Activated CD8-positive, alpha-beta T cell treated with anti-CD3 and anti-CD28 coated beads for 36 hours (primary cell): ENCODE measurements around the gene NBAS. TPM values are rescaled to one million over a fixed set of nuclear protein-coding genes. Genes with fewer than 3 reads are reported as not detected.

Experiments used
- ATAC-seq: fragments of 200-7000 bp; cut with Tn5 transposase; one replicate; pipeline ENCODE4 v1.10.0; 2021; ENCODE audit warnings: mild to moderate bottlenecking, moderate library complexity
- CTCF ChIA-PET: fragments of 350-600 bp; sonication (Branson Sonifier 250); formaldehyde crosslinking; loops from one replicate; lab custom pipeline; 2021; ENCODE audit warnings: antibody characterized with exemption; lab: Charles Lee
- POLR2A ChIA-PET: fragments of 350-600 bp; sonication (Branson Sonifier 250); formaldehyde crosslinking; loops from one replicate; lab custom pipeline; 2021; ENCODE audit warnings: antibody characterized with exemption; lab: Charles Lee
- DNase-seq: peaks from one replicate; pipeline ENCODE4 v3.0.0-alpha.2; 2020
- H3K27ac Mint-ChIP-seq: one replicate; pipeline ENCODE4 v1.8.0; 2021; ENCODE audit warnings: mild to moderate bottlenecking, mixed read lengths
- H3K27me3 Mint-ChIP-seq: one replicate; pipeline ENCODE4 v1.8.0; 2021; ENCODE audit warnings: mixed read lengths
- H3K36me3 Mint-ChIP-seq: one replicate; pipeline ENCODE4 v1.8.0; 2021; ENCODE audit warnings: low read depth, mixed read lengths
- H3K4me1 Mint-ChIP-seq: one replicate; pipeline ENCODE4 v1.8.0; 2021; ENCODE audit warnings: low read depth, mixed read lengths
- H3K4me3 Mint-ChIP-seq: one replicate; pipeline ENCODE4 v1.8.0; 2021; ENCODE audit warnings: mild to moderate bottlenecking, moderate library complexity, mixed read lengths
- H3K9me3 Mint-ChIP-seq: one replicate; pipeline ENCODE4 v1.8.0; 2021; ENCODE audit warnings: mixed read lengths
- CTCF ChIP-seq: fragments of 200-600 bp; IDR thresholded peaks from one replicate; pipeline ENCODE4 v1.8.0; 2022; ENCODE audit warnings: antibody characterized with exemption, mild to moderate bottlenecking
- intact Hi-C: fragments of 100-400 bp; cut with micrococcal nuclease; formaldehyde crosslinking; loops from one replicate; pipeline ENCODE4 v1.10.0; 2022
- total RNA-seq, 2 experiments: library from RNA; stranded (reverse); gene quantifications; one replicate each; pipeline ENCODE4 v1.2.3, GENCODE V29; 2021

NBAS gene
- total RNA-seq, 2 experiments from 2014 or later = 40.9 to 41.9 TPM

DNA sequence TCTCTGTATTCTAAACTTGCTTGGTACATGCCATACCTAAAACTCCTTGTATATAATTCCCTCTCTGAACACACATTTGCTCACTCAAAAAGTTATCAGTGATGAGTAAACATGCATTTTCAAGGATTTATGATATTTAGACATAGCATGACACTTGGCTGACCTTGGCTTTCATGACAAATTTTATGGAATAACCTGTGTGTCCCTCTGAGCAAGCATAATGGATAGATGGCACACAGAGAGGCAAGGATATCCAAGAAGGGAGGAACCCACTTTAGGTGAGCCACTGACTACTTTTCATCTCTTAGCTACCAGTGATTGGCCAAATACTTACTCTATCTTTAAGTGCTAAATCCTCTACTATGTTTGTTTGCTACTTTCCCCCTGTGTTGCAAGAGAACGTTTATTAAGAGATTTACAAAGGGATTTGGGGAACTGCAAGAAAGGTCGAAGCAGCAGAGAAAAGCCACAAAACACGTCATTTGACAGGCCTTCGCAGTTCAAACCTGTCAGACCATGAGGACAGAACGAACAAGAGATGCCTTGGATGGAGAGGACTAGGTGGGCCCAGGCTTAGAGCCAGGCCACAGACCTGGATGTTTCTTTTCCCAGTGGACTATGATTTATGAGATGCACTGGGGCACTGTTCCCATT is 379.9 kb downstream of the NBAS start:
- no peak for DNase-seq
- intact Hi-C loops = no loop called here
- Mint-ChIP-seq H3K9me3 (no peaks in the 10 kb centered on the region), H3K36me3 (peaks cover 42% of the 10 kb centered on the region), H3K4me1 (peaks cover 29% of the 10 kb centered on the region), H3K27ac (no peak overlapping the region), H3K4me3 (no peak overlapping the region), H3K27me3 (peaks cover 13% of the 10 kb centered on the region)
- CTCF ChIA-PET = interaction anchor here (0.6 kb wide), 1 partner anchor 819 kb away, joined by 3 read pairs; no protein-coding TSS in a partner anchor
- TF ChIP-seq CTCF = no peak
- no peak for ATAC-seq
- POLR2A ChIA-PET = no interaction called here

GRCh38 chr2:15180379-15180778 is 380.8 kb downstream of the NBAS start:
- H3K27ac Mint-ChIP-seq = no peak overlapping the region
- peaks cover 48% of the 10 kb centered on the region for H3K36me3 Mint-ChIP-seq
- H3K4me3 Mint-ChIP-seq = no peak overlapping the region
- DNase-seq (no peak), ATAC-seq (no peak)
- ChIA-PET CTCF (no interaction called here), POLR2A (no interaction called here)
- no peak for TF ChIP-seq CTCF
- no peaks in the 10 kb centered on the region for H3K9me3 Mint-ChIP-seq
- H3K27me3 Mint-ChIP-seq = peaks cover 16% of the 10 kb centered on the region
- intact Hi-C loops = no loop called here
- H3K4me1 Mint-ChIP-seq = peaks cover 37% of the 10 kb centered on the region

DNA sequence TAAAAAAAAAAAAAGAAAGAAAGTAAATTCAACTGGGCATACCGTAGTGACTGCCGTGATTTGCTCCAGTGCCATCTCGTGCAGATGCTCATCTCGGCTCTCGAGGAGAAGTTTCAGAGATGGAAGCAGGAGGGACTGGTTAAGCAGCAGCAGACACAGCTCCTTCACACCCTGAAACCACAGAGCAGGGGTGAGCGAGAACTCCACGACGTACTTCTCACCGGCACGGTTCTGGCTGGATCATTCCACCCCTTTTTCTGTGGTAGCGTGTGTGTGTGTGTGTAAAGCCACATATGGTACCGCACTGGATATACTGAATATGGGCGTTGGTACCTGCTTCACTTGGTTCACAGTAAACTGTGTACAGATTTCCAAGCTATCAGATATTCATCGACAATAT is 382.2 kb downstream of the NBAS start:
- POLR2A ChIA-PET = no interaction called here
- CTCF ChIA-PET = no interaction called here
- Mint-ChIP-seq H3K27ac (no peak overlapping the region), H3K4me3 (no peak overlapping the region), H3K9me3 (no peaks in the 10 kb centered on the region), H3K36me3 (peaks cover 47% of the 10 kb centered on the region), H3K27me3 (peaks cover 16% of the 10 kb centered on the region), H3K4me1 (peaks cover 38% of the 10 kb centered on the region)
- TF ChIP-seq CTCF = no peak
- intact Hi-C loops = loop anchor here (5.0 to 10.0 kb wide), 3 partner anchors 37 to 406 kb away; no protein-coding TSS in a partner anchor
- ATAC-seq (no peak), DNase-seq (no peak)

DNA sequence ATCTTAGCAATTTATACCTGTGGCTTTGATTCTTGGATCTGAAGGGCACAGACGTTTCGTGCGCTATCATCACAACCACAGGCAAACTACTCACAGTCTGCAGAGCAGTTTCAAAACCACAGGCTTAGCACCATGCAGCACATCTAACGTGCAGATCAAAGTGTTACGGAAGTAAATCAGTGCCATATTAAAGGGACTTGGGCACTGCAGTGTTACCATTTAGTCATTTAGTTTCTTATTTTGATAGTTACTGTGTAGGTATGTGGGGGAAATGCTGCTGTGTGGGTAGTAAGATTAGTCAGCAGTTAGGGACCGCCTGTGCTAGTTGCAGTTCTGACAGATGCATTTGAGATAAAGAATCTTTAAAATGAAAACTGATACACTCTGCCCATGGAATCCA is 384.0 kb downstream of the NBAS start:
- ATAC-seq (peak; percentile 93), DNase-seq (peak; percentile 87)
- intact Hi-C loops = loop anchor here (5.0 to 10.0 kb wide), 3 partner anchors 35 to 408 kb away; no protein-coding TSS in a partner anchor
- no peak overlapping the region for H3K27ac Mint-ChIP-seq
- H3K9me3 Mint-ChIP-seq = no peaks in the 10 kb centered on the region
- peaks cover 47% of the 10 kb centered on the region for H3K4me1 Mint-ChIP-seq
- H3K27me3 Mint-ChIP-seq = peaks cover 16% of the 10 kb centered on the region
- no peak for TF ChIP-seq CTCF
- H3K4me3 Mint-ChIP-seq = no peak overlapping the region
- POLR2A ChIA-PET = no interaction called here
- peaks cover 40% of the 10 kb centered on the region for H3K36me3 Mint-ChIP-seq
- CTCF ChIA-PET = no interaction called here

DNA sequence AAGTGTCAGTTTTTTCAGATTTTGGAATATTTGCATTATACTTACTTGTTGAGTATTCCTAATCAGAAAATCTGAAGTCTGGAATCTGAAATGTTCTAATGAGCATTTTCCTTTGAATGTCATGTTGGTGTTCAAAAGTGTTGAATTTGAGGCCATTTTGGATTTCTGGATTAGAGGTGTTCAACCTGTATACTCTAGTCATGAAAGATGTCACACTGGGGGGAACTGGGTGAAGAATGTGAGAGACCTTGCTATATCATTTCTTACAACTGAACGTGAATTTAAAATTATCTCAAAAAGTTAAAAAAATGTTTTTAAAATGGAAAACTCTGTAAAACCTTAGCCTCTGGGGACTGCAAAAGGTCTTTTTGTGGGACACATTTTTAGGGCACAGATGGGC is 384.5 kb downstream of the NBAS start:
- peaks cover 40% of the 10 kb centered on the region for H3K36me3 Mint-ChIP-seq
- H3K27ac Mint-ChIP-seq = no peak overlapping the region
- TF ChIP-seq CTCF = no peak
- no peak overlapping the region for H3K4me3 Mint-ChIP-seq
- POLR2A ChIA-PET = no interaction called here
- H3K9me3 Mint-ChIP-seq = no peaks in the 10 kb centered on the region
- CTCF ChIA-PET = interaction anchor here (1.1 kb wide), 1 partner anchor 15 kb away, joined by 3 read pairs; no protein-coding TSS in a partner anchor
- intact Hi-C loops = loop anchor here (5.0 to 10.0 kb wide), 3 partner anchors 34 to 408 kb away; no protein-coding TSS in a partner anchor
- peak; percentile 2 for ATAC-seq
- peaks cover 16% of the 10 kb centered on the region for H3K27me3 Mint-ChIP-seq
- DNase-seq = no peak
- H3K4me1 Mint-ChIP-seq = peaks cover 47% of the 10 kb centered on the region
